Jurkat, Clone E6-1 (cell line): ENCODE measurements around the gene BAHCC1.

ENCODE experiments used
- DNase-seq: peaks from one replicate; pipeline ENCODE4 v3.0.0-alpha.2; 2011; ENCODE audit warnings: low read depth, low spot score
- H3K4me3 ChIP-seq: 2 replicates; pipeline ENCODE4 v1.5.1; 2011; ENCODE audit warnings: mild to moderate bottlenecking, low read length, control low read depth, moderate library complexity

The BAHCC1 gene

DNA sequence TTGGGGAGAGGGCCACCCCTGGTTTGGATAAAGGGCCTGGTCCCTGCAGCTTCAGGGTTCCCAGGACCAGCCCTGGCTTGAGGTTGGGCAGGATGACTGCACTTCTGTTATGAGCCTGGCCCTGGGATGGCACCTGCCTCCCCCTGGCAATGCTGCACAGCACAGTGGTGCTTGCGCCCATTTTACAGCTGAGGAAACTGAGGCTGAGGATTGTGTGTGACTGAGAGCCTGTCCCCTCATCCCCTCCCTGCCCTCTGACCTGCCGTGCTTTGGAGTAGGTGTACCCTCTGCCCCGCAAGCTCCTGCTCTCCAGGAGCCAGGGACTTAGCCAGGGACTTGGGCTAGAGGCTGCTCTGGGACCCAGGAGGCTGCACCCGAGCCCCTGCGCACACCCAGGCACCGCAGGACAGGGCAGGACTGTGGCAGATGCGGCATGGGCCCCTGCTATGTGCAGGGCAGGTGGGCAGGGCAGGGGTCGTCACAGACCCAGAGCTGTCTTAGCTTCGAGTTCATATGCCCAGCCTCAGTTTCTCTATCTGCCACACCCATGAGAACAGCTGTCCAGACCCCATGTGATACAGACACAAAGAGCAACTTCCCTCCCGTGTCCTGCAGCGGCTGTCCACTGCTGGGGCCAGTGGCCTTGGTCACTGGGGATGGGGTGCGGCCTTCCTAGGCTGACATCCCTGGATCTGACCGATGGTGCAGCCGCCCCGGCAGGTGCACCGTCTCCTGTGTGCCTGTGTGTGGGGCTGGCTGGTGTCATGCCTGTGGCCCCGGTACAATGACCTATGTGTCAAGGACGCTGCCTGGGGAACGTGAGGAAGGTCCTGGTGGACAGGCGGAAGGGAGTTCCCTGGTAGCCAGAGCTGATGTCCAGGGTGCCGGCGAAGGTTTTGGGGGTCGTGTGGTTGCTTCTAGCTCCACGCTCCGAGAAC, 36.6 kb downstream of the BAHCC1 start:
- no peak overlapping the region for H3K4me3 ChIP-seq
- DNase-seq, result no peak

DNA sequence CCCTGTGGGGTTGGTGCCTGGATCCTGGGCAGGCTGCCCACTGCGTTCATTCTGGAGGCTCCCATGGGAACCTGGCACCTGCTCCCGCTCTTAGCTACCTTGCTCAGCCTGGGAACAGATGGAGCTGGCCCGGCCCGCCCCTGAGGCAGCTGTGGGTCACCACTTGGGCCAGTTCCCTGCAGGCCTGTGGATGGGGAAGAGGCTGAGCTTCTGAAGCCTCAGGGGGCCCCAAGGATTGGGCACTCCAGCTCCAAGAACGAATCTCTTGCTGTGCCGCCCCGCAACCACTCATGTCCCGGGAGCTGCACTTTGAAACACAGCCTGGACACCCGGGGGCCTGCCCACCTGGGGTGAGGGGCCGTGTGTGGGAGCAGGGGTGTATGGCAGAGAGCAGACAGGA, 37.7 kb downstream of the BAHCC1 start:
- no peak for DNase-seq
- H3K4me3 ChIP-seq, result no peak overlapping the region

- no peak for DNase-seq
- H3K4me3 ChIP-seq, result no peak overlapping the region
Measured at GRCh38 chr17:81433656-81434055, 38.4 kb downstream of the BAHCC1 start.

DNA sequence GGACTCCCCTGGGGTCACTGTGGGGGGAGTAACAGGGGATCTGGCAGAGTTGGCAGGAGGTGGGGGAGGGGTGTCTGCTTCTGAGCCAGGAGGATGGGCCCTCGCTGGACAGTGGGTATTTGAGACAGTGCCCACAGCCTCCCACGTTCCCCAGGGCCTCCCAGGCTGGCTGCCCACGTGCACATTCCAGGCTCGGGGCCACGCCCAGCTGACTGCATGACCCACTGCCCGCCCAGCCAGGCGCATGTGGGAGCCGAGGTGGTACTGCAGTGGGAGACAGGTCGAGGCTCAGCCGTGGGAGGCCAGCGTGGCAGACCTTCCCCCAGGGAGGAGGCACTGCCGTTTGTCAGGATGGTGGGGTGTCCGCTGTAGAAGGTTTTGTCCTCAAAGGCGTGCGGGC, 38.8 kb downstream of the BAHCC1 start:
- DNase-seq, result no peak

GRCh38 chr17:81434681-81435417, 39.6 kb downstream of the BAHCC1 start:
- H3K4me3 ChIP-seq, result no peak overlapping the region
- no peak for DNase-seq

More for the DNA sequence above, 38.8 kb downstream of the BAHCC1 start:
- H3K4me3 ChIP-seq, result no peak overlapping the region

DNA sequence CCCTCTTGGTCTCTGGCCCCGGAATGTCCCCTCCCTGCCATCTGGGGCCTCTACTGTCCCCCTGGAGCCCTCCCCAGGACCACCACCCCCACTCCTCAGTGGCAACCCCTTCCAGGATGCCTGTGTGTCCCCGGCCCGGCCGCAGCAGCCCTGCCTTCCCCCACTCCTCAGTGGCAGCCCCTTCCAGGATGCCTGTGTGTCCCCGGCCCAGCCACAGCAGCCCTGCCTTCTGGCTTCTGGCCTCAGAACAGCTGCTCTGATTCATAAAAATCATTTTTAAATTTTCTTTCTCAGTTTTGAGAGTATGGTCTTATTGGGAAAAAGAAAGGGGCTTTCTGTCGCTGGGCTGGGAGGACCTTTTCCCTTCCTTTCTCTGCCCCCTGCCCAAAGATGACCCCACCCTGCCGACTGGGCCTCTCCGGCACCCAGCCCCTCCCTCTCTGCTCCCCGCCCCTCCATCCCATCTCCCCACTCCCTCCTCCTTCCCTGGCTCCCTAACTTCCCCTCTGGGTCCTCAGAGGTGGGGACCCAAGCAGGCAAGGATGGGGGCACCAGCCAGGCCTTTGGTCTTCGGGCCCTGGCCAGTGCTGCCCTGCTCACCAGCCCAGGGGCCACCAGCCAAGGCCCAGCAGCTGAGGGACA, 40.5 kb downstream of the BAHCC1 start:
- H3K4me3 ChIP-seq, result no peak overlapping the region
- no peak for DNase-seq

GRCh38 chr17:81436294-81436849, 41.1 kb downstream of the BAHCC1 start:
- no peak overlapping the region for H3K4me3 ChIP-seq
- no peak for DNase-seq

- H3K4me3 ChIP-seq, result no peak overlapping the region
- no peak for DNase-seq
Measured at GRCh38 chr17:81437191-81437651, 42.0 kb downstream of the BAHCC1 start.

DNA sequence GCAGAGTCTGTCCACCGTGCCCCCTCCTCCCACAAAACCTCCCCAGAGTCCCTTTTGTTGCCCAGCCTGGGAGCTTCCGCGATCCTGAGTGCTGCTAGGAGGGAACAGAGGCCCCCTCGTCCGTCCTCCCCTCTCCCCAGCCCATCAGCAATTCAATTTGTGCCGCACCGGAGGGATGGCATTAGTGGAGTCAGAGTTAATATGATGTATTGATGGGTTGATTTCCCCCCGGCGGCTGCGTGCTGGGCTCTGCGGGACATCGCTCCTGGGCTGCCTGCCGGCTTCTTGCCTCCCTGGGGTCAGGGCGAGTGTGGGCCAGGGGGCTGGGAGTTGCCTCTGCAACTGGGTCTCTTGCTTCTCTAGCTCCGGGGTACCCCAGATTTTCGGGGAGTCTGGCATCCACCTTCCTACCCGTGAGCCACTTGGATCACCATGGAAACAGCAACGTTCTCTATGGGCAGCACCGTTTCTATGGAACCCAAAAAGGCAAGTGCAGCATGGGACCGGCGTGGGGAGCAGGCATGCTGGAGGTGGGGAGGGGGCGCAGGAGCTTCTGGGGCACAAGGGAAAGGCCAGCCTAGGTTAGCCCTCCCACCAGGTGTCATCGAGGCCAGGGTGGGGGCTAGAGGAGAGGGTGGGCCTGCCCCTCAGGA, 42.9 kb downstream of the BAHCC1 start:
- DNase-seq, result no peak
- H3K4me3 ChIP-seq, result no peak overlapping the region

GRCh38 chr17:81438688-81439087, 43.4 kb downstream of the BAHCC1 start:
- no peak for DNase-seq
- H3K4me3 ChIP-seq, result no peak overlapping the region

DNA sequence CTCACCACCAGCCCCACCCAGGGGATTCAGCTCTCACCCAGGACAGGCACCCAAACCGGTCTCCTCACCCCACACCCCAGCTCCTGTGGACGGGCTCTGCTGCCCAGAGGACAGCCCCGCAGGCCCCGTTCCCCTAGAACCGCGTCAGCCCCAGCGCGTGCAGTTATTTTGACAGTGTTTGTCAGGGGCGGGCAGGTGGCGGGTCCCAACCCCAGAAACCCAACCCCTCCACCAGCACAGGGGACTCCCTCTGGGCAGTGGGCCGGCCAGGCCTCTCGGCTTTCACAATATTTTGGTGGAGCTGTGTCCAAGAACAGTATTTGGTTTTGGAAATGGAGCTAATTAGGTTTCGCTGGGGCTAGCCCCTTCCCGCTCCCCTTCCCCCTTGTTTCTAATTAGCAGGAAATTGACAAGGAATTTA, 44.8 kb downstream of the BAHCC1 start:
- DNase-seq, result no peak
- H3K4me3 ChIP-seq, result no peak overlapping the region

- no peak for DNase-seq
- no peak overlapping the region for H3K4me3 ChIP-seq
Measured at GRCh38 chr17:81440511-81441244, 45.4 kb downstream of the BAHCC1 start.

GRCh38 chr17:81442791-81443190, 47.5 kb downstream of the BAHCC1 start:
- H3K4me3 ChIP-seq, result no peak overlapping the region
- no peak for DNase-seq

- DNase-seq, result no peak
- no peak overlapping the region for H3K4me3 ChIP-seq
Measured at GRCh38 chr17:81443269-81443668, 48.0 kb downstream of the BAHCC1 start.

DNA sequence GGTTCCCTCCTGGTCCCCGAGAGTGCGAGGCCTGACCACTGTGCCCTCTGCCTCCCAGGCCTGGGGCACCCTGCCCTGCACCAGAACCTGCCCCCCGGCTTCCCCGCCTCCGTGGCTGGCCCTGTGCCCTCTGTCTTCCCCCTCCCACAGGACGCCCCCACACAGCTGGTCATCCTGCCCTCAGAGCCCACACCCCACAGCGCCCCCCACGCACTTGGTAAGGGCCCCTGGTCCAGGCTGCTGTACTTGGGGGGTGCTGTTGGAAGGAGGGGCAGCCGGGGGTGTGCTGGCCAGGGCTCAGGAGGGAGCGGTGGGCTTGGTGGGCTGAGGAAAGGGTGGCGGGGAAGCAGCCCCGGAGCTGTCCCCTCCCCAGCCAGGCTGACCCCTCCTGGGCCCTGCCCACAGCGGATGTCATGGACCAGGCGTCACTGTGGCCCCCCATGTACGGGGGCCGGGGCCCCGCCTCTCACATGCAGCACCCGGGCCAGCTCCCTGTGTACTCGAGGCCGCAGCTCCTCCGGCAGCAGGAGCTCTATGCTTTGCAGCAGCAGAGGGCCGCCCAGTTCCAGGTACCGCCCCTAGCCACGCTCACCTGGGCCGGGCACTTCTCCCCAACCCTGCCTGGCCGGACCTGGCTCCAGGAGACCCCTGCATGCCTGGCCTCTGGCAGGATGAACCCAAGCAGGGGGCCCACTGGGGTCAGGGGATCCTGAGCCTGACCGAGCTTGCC, 49.5 kb downstream of the BAHCC1 start:
- H3K4me3 ChIP-seq, result no peak overlapping the region
- no peak for DNase-seq

DNA sequence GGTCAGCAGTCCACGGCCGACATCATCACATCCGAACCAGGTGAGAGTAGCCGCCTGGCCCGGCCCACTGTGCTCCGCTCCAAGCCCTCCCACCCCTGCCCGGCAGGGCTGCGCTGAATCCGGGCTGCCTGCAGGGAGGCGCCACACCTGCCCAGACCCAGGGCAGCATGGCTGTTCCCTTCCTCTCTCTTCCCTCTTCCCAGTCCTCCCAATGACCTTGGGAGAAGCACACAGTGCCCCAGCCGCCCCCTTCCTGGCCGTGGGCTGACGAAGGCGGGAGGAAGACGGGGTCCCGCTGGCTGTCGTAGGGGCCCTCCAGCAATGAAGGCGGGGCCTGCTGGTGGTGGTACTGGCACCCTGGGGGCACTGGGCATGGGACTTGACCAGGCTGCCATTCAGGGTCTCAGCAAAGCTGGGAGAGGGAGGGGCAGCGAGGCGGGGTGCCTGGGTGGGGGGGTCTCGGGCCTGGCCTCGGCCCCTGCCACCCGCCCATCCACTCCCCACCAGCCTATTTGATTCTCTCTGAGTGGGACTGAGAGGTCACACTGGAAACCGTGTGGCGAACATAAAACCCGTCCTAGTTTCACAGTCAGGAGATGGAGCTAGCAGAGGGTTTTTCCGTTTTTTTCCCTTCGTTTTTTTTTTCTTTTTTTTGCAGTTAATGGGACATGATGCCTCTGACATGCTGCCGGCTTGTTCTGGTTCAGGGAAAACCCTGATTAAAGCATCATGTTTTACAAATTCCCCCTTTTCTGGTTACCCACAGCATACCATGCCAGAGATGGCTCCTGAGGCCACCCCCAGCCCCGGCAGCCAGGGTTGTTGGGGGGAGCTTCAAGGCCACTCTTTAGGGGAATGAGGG, 50.6 kb downstream of the BAHCC1 start:
- DNase-seq, result no peak
- no peak overlapping the region for H3K4me3 ChIP-seq
